Aorta (tissue), 5 donors: Measurements from ENCODE around the gene ZNF223. TPM values are rescaled to one million over a fixed set of nuclear protein-coding genes. Genes with fewer than 3 reads are reported as not detected.

ENCODE experiments used
- ATAC-seq: fragments of 200-7000 bp; cut with Tn5 transposase; one replicate; pipeline ENCODE4 v1.9.1; 2022; ENCODE audit warnings: moderate library complexity; ENCODE audit not compliant: low FRiP score
- DNase-seq, 2 donors: peaks; one replicate each; pipeline ENCODE4 v3.0.0-alpha.2; 2020
- H3K27ac ChIP-seq, 2 donors: one replicate each; pipeline ENCODE4 v1.5.1; 2013; ENCODE audit warnings: low read length in 2 of 2, mild to moderate bottlenecking in 2 of 2, moderate library complexity in 2 of 2, control low read depth in 1 of 2, inconsistent platforms in 1 of 2, low read depth in 1 of 2
- H3K27me3 ChIP-seq, 2 donors: one replicate each; pipeline ENCODE4 v1.6.1; 2013; ENCODE audit warnings: control low read depth in 1 of 2, low read length in 1 of 2, mild to moderate bottlenecking in 1 of 2, moderate library complexity in 1 of 2; ENCODE audit not compliant: insufficient read depth in 2 of 2, control insufficient read depth in 1 of 2
- H3K36me3 ChIP-seq, 2 donors: one replicate each; pipeline ENCODE4 v1.6.1; 2013; ENCODE audit warnings: control low read depth in 1 of 2, low read length in 1 of 2, mild to moderate bottlenecking in 1 of 2; ENCODE audit not compliant: insufficient read depth in 2 of 2, control insufficient read depth in 1 of 2
- H3K4me1 ChIP-seq, 2 donors: one replicate each; pipeline ENCODE4 v1.6.1; 2013; ENCODE audit warnings: low read length in 2 of 2, control low read depth in 1 of 2, mild to moderate bottlenecking in 1 of 2, moderate library complexity in 1 of 2; ENCODE audit not compliant: insufficient read depth in 2 of 2, control insufficient read depth in 1 of 2
- H3K4me3 ChIP-seq, 2 donors: one replicate each; pipeline ENCODE4 v1.5.1; 2013; ENCODE audit warnings: low read length in 2 of 2, control low read depth in 1 of 2, mild to moderate bottlenecking in 1 of 2
- H3K9me3 ChIP-seq: one replicate; pipeline ENCODE4 v1.6.1; 2013; ENCODE audit warnings: mild to moderate bottlenecking, low read length; ENCODE audit not compliant: control insufficient read depth
- WGBS, 2 donors: extraction: QIAGEN DNeasy Blood & Tissue Kit; methylation state at CpG; one replicate each; pipeline ENCODE4 v1.1.7; 2013; 5-methylcytosine and 5-hydroxymethylcytosine counted together
- intact Hi-C, 2 donors: fragments of 100-400 bp; cut with DNase I; formaldehyde crosslinking; loops; one replicate each; pipeline versions ENCODE4 v1.14.2 to v1.15.0; 2022
- polyA plus RNA-seq, 2 donors: library from polyadenylated mRNA; stranded (reverse); fragments of 200-250 nt; gene quantifications; one replicate each; pipeline ENCODE4 v1.2.3, GENCODE V29; 2013
- total RNA-seq, 2 donors: library from RNA; stranded (reverse); fragmentation: NEBNext Ultra II Directional; extraction: Animal tissue kit (Norgen Biotek cat#: 25700); gene quantifications; one replicate each; pipeline ENCODE4 v1.2.1, GENCODE V29; 2021
- donor health status: healthy with polysubstance abuse.
- donor health status: Bipolar disorder and iron deficiency.
- donor health status: DM: no; HTN: no; CAD: no.
- donor health status: DM: no; HTN: no; CAD: no.
- donor health status: DM: yes; HTN: yes; CAD: no.

The ZNF223 gene
- total and polyA plus RNA-seq, 4 donors, result 3.5 to 6.3 (median 4.2) TPM

- no peaks in the 10 kb centered on the region for H3K9me3 ChIP-seq
- DNase-seq (no peak), ATAC-seq (no peak)
- no peaks in the 10 kb centered on the region for H3K27me3 ChIP-seq
- intact Hi-C loops, result no loop called here
- H3K4me1 ChIP-seq, result no peaks in the 10 kb centered on the region
- no peak overlapping the region for H3K27ac ChIP-seq
- no peak overlapping the region for H3K4me3 ChIP-seq
- 65 to 66% methylated on average over 4 of the region's 4 CpGs for WGBS, 2 donors
- no peaks in the 10 kb centered on the region for H3K36me3 ChIP-seq
Observed at GRCh38 chr19:44092108-44092507, 40.3 kb downstream of the ZNF223 start.

GRCh38 chr19:44093931-44094765, 42.3 kb downstream of the ZNF223 start, which contains the start of gene ZNF224:
TSS of gene ZNF224 (plus strand) at chr19:44094361. CDS start at chr19:44097874, 3,513 bp downstream.
- DNase-seq (peak; percentile 95 to 96), ATAC-seq (peak; percentile 99)
- intact Hi-C loops, result loop anchor here in 1 of 2 donors (2.0 kb wide), 1 partner anchor 19 kb away; the partner anchor contains the start of gene ZNF225
- H3K4me1 ChIP-seq, result no peaks in the 10 kb centered on the region
- 0% methylated on average over 50 of the region's 50 CpGs for WGBS, 2 donors
- H3K27ac ChIP-seq, result peak within 1 kb of the TSS in 1 of 2 donors; percentile 58
- H3K36me3 ChIP-seq, result peaks cover 2% of the 10 kb centered on the region in 2 donors
- peak within 1 kb of the TSS; percentile 54 to 85 for H3K4me3 ChIP-seq
- no peaks in the 10 kb centered on the region for H3K9me3 ChIP-seq
- H3K27me3 ChIP-seq, result no peaks in the 10 kb centered on the region

- Histone ChIP-seq H3K4me1 (no peaks in the 10 kb centered on the region), H3K4me3 (no peak overlapping the region), H3K27ac (no peak overlapping the region), H3K36me3 (peaks cover 12 to 14% of the 10 kb centered on the region in 2 donors), H3K9me3 (peaks cover 20% of the 10 kb centered on the region), H3K27me3 (no peaks in the 10 kb centered on the region)
- WGBS, 2 donors, result 94 to 98% methylated on average over 3 of the region's 3 CpGs
- no peak for ATAC-seq
- no peak for DNase-seq
- intact Hi-C loops, result no loop called here
Observed at GRCh38 chr19:44107751-44108150, 55.9 kb downstream of the ZNF223 start.

GRCh38 chr19:44109458-44109857, 57.6 kb downstream of the ZNF223 start:
- Histone ChIP-seq H3K4me1 (no peaks in the 10 kb centered on the region), H3K36me3 (peaks cover 9 to 12% of the 10 kb centered on the region in 2 donors), H3K9me3 (peaks cover 19% of the 10 kb centered on the region), H3K4me3 (no peak overlapping the region), H3K27ac (no peak overlapping the region), H3K27me3 (no peaks in the 10 kb centered on the region)
- intact Hi-C loops, result no loop called here
- ATAC-seq (no peak), DNase-seq (no peak)

GRCh38 chr19:44111910-44112463, 60.2 kb downstream of the ZNF223 start:
- no peaks in the 10 kb centered on the region for H3K4me1 ChIP-seq
- no peak for DNase-seq
- peak overlapping the region; percentile 84 to 97 for H3K4me3 ChIP-seq
- no peak for ATAC-seq
- H3K9me3 ChIP-seq, result peaks cover 13% of the 10 kb centered on the region
- WGBS, 2 donors, result 11 to 13% methylated on average over 17 of the region's 17 CpGs
- no peak overlapping the region for H3K27ac ChIP-seq
- H3K27me3 ChIP-seq, result no peaks in the 10 kb centered on the region
- peaks cover under 1 to 6% of the 10 kb centered on the region in 2 donors for H3K36me3 ChIP-seq
- intact Hi-C loops, result loop anchor here (2.0 to 10.0 kb wide), 4 partner anchors 17 to 110 kb away; partner anchors contain the start of genes ZNF226 (in 2 of the 2), ZNF224 (in 1 of the 2) and ZNF230 (in 1 of the 2)

GRCh38 chr19:44112802-44113137, 60.9 kb downstream of the ZNF223 start:
- Histone ChIP-seq H3K4me1 (no peaks in the 10 kb centered on the region), H3K27ac (peak overlapping the region in 1 of 2 donors; percentile 88), H3K36me3 (peaks cover 0 to 2% of the 10 kb centered on the region in 2 donors), H3K9me3 (peaks cover 7% of the 10 kb centered on the region), H3K4me3 (peak overlapping the region; percentile 84 to 97), H3K27me3 (no peaks in the 10 kb centered on the region)
- DNase-seq, result no peak
- WGBS, 2 donors, result 0 to 1% methylated on average over 11 of the region's 11 CpGs
- ATAC-seq, result peak; percentile 13
- intact Hi-C loops, result loop anchor here (2.0 to 10.0 kb wide), 4 partner anchors 18 to 110 kb away; partner anchors contain the start of genes ZNF226 (in 2 of the 2), ZNF224 (in 1 of the 2) and ZNF230 (in 1 of the 2)

GRCh38 chr19:44113138-44113783, 61.4 kb downstream of the ZNF223 start, which contains the start of gene ZNF225:
TSS of gene ZNF225 (plus strand) at chr19:44113399. CDS start at chr19:44115828, 2,429 bp downstream.
- H3K36me3 ChIP-seq, result peaks cover 0 to 3% of the 10 kb centered on the region in 2 donors
- intact Hi-C loops, result loop anchor here (2.0 to 10.0 kb wide), 4 partner anchors 18 to 111 kb away; partner anchors contain the start of genes ZNF226 (in 2 of the 2), ZNF224 (in 1 of the 2) and ZNF230 (in 1 of the 2)
- ATAC-seq (peak; percentile 99), DNase-seq (peak; percentile 95 to 97)
- H3K4me3 ChIP-seq, result peak within 1 kb of the TSS; percentile 84 to 97
- H3K27me3 ChIP-seq, result no peaks in the 10 kb centered on the region
- no peaks in the 10 kb centered on the region for H3K4me1 ChIP-seq
- H3K27ac ChIP-seq, result peak within 1 kb of the TSS in 1 of 2 donors; percentile 88
- WGBS, 2 donors, result 0% methylated on average over 44 of the region's 44 CpGs
- H3K9me3 ChIP-seq, result peaks cover 2% of the 10 kb centered on the region

GRCh38 chr19:44113784-44114390, 62.1 kb downstream of the ZNF223 start:
- DNase-seq, result peak in 1 of 2 donors; percentile 50

More at GRCh38 chr19:44113784-44114390, 62.1 kb downstream of the ZNF223 start:
- peaks cover 1% of the 10 kb centered on the region for H3K9me3 ChIP-seq
- no peak for ATAC-seq
- 2 to 3% methylated on average over 17 to 18 of the region's 18 CpGs for WGBS, 2 donors
- H3K27ac ChIP-seq, result peak overlapping the region in 1 of 2 donors; percentile 43
- H3K4me1 ChIP-seq, result no peaks in the 10 kb centered on the region
- peaks cover 0 to 4% of the 10 kb centered on the region in 2 donors for H3K36me3 ChIP-seq
- no peaks in the 10 kb centered on the region for H3K27me3 ChIP-seq
- intact Hi-C loops, result loop anchor here (2.0 to 10.0 kb wide), 4 partner anchors 19 to 112 kb away; partner anchors contain the start of genes ZNF226 (in 2 of the 2), ZNF224 (in 1 of the 2) and ZNF230 (in 1 of the 2)
- peak overlapping the region; percentile 38 to 45 for H3K4me3 ChIP-seq
